ENCODE results near the gene BICD2. TPM values are rescaled to one million over a fixed set of nuclear protein-coding genes. Genes with fewer than 3 reads are reported as not detected.

BICD2 gene
- total RNA-seq, 1 donor from 2014 or later: 48.2 TPM

DNA sequence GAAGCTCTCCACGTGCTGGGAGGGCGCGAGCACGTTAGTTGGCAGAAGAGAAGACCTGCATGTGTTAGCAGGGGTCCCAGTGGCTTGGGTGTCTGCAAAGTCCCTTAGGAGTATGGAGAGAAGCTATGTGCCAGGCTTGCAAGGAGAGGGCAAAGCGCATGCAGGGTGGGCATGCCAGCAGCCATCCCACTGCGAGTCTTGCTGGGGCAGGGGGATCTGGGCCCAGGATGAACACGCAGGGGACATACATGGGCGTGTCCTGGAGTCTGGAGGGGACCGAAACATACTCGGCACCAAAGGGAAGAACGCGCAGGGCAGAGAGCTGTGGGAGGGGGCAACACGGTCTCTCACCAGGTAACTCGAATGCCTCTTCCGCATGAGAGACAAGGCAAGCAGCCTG lies 51.1 kb downstream of the BICD2 start:
- peaks cover 39% of the 10 kb centered on the region for H4K20me1 ChIP-seq (ENCODE audit: insufficient read depth, low read length)
- no peaks in the 10 kb centered on the region for H3K9me3 ChIP-seq (ENCODE audit: insufficient read depth, low read depth, low read length)
- peaks cover 20% of the 10 kb centered on the region for H3K36me3 Mint-ChIP-seq (ENCODE audit: low read depth, unreplicated experiment)
- no peaks in the 10 kb centered on the region for H3K79me2 ChIP-seq (ENCODE audit: insufficient read depth, low read length)
- H3K27me3 Mint-ChIP-seq (ENCODE audit: low read depth, unreplicated experiment): no peaks in the 10 kb centered on the region
- no peak overlapping the region for H3K9ac ChIP-seq (ENCODE audit: low read length)
- peaks cover 24% of the 10 kb centered on the region for H3K36me3 ChIP-seq (ENCODE audit: insufficient read depth, low read length)
- no peaks in the 10 kb centered on the region for H3K4me1 ChIP-seq (ENCODE audit: insufficient read depth, low read length)
- H3K4me3 ChIP-seq (ENCODE audit: insufficient read depth, low read depth, low read length): no peak overlapping the region
- TF ChIP-seq EZH2 (IDR thresholded peaks at IDR 0.05; ENCODE audit: insufficient read depth, low read length): no peak
- TF ChIP-seq, protein P1, sequence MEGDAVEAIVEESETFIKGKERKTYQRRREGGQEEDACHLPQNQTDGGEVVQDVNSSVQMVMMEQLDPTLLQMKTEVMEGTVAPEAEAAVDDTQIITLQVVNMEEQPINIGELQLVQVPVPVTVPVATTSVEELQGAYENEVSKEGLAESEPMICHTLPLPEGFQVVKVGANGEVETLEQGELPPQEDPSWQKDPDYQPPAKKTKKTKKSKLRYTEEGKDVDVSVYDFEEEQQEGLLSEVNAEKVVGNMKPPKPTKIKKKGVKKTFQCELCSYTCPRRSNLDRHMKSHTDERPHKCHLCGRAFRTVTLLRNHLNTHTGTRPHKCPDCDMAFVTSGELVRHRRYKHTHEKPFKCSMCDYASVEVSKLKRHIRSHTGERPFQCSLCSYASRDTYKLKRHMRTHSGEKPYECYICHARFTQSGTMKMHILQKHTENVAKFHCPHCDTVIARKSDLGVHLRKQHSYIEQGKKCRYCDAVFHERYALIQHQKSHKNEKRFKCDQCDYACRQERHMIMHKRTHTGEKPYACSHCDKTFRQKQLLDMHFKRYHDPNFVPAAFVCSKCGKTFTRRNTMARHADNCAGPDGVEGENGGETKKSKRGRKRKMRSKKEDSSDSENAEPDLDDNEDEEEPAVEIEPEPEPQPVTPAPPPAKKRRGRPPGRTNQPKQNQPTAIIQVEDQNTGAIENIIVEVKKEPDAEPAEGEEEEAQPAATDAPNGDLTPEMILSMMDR (IDR thresholded peaks at IDR 0.05; ENCODE audit: insufficient read depth, low read depth, low read length): no peak
- H3K4me3 Mint-ChIP-seq (ENCODE audit: unreplicated experiment): no peak overlapping the region
- peak overlapping the region; percentile 62 for H3K27ac Mint-ChIP-seq (ENCODE audit: unreplicated experiment)
- peaks cover 8% of the 10 kb centered on the region for H3K4me1 Mint-ChIP-seq (ENCODE audit: low read depth, unreplicated experiment)
- no peak for DNase-seq (ENCODE audit: low read depth)
- H3K27ac ChIP-seq (ENCODE audit: low read depth, low read length): no peak overlapping the region
- no peak overlapping the region for H2AFZ ChIP-seq (ENCODE audit: low read depth, low read length)
- no peaks in the 10 kb centered on the region for H3K9me3 Mint-ChIP-seq (ENCODE audit: unreplicated experiment)
- no peaks in the 10 kb centered on the region for H3K27me3 ChIP-seq (ENCODE audit: insufficient read depth, low read length)
- no peak for FAIRE-seq
- no peak overlapping the region for H3K4me2 ChIP-seq (ENCODE audit: low read length)

DNA sequence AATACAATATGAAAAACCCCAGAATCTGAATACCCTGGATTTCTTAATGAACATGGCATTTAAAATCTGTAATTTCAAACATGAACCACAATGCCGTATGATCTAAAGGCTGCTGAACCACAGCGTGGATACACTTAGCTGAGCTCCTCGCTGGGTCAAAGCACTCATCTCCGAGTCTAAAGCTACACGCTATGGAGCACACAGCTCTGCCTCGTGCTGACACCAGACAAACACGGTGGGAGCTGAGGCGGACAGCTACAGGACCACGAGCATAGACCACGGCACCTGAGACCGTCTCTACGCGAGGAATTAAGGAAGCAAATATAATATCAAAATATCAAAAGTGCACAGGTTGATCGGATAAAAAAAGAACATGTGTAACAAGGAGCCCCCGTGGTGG lies 51.9 kb downstream of the BICD2 start:
- Histone ChIP-seq H3K4me3 (ENCODE audit: insufficient read depth, low read depth, low read length) (no peak overlapping the region), H3K4me2 (ENCODE audit: low read length) (no peak overlapping the region), H3K36me3 (ENCODE audit: insufficient read depth, low read length) (peaks cover 24% of the 10 kb centered on the region), H3K79me2 (ENCODE audit: insufficient read depth, low read length) (no peaks in the 10 kb centered on the region), H2AFZ (ENCODE audit: low read depth, low read length) (no peak overlapping the region), H3K27me3 (ENCODE audit: insufficient read depth, low read length) (no peaks in the 10 kb centered on the region), H3K9me3 (ENCODE audit: insufficient read depth, low read depth, low read length) (no peaks in the 10 kb centered on the region), H4K20me1 (ENCODE audit: insufficient read depth, low read length) (peaks cover 35% of the 10 kb centered on the region), H3K9ac (ENCODE audit: low read length) (no peak overlapping the region), H3K27ac (ENCODE audit: low read depth, low read length) (no peak overlapping the region), H3K4me1 (ENCODE audit: insufficient read depth, low read length) (no peaks in the 10 kb centered on the region)
- no peak overlapping the region for H3K4me3 Mint-ChIP-seq (ENCODE audit: unreplicated experiment)
- no peaks in the 10 kb centered on the region for H3K27me3 Mint-ChIP-seq (ENCODE audit: low read depth, unreplicated experiment)
- peaks cover 8% of the 10 kb centered on the region for H3K4me1 Mint-ChIP-seq (ENCODE audit: low read depth, unreplicated experiment)
- no peak overlapping the region for H3K27ac Mint-ChIP-seq (ENCODE audit: unreplicated experiment)
- peaks cover 20% of the 10 kb centered on the region for H3K36me3 Mint-ChIP-seq (ENCODE audit: low read depth, unreplicated experiment)
- H3K9me3 Mint-ChIP-seq (ENCODE audit: unreplicated experiment): no peaks in the 10 kb centered on the region
- no peak for FAIRE-seq
- TF ChIP-seq, protein P1 (IDR thresholded peaks at IDR 0.05; ENCODE audit: insufficient read depth, low read depth, low read length): no peak
- DNase-seq (ENCODE audit: low read depth): no peak

DNA sequence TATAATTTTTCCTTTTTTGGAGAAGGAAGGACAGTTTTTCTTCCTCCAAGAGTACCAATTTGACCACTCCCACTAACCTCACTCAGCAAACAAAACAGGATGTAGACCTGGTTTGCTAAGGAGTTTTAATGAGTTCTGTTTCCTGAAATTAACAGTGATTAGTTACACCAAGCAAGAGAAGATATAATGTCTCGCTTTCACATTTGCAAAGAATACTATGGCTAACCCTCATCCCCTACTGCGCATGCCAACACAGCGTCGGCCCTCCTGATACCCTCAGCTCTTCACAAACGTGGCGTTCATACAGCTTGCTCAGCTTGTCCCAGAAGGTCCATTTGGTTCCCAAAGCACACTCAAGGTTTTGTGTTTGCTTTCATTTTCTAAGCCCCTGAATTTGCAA lies 52.8 kb downstream of the BICD2 start:
- no peaks in the 10 kb centered on the region for H3K27me3 Mint-ChIP-seq (ENCODE audit: low read depth, unreplicated experiment)
- no peak overlapping the region for H3K27ac Mint-ChIP-seq (ENCODE audit: unreplicated experiment)
- H3K4me3 Mint-ChIP-seq (ENCODE audit: unreplicated experiment): no peak overlapping the region
- no peaks in the 10 kb centered on the region for H3K27me3 ChIP-seq (ENCODE audit: insufficient read depth, low read length)
- peaks cover 24% of the 10 kb centered on the region for H3K36me3 Mint-ChIP-seq (ENCODE audit: low read depth, unreplicated experiment)
- H3K4me1 Mint-ChIP-seq (ENCODE audit: low read depth, unreplicated experiment): peaks cover 8% of the 10 kb centered on the region
- no peak overlapping the region for H3K27ac ChIP-seq (ENCODE audit: low read depth, low read length)
- FAIRE-seq (no peak), DNase-seq (ENCODE audit: low read depth) (no peak)
- H3K9ac ChIP-seq (ENCODE audit: low read length): no peak overlapping the region
- H3K4me2 ChIP-seq (ENCODE audit: low read length): no peak overlapping the region
- H3K4me3 ChIP-seq (ENCODE audit: insufficient read depth, low read depth, low read length): no peak overlapping the region
- H3K9me3 ChIP-seq (ENCODE audit: insufficient read depth, low read depth, low read length): no peaks in the 10 kb centered on the region
- no peaks in the 10 kb centered on the region for H3K4me1 ChIP-seq (ENCODE audit: insufficient read depth, low read length)
- peaks cover 24% of the 10 kb centered on the region for H3K36me3 ChIP-seq (ENCODE audit: insufficient read depth, low read length)
- H2AFZ ChIP-seq (ENCODE audit: low read depth, low read length): no peak overlapping the region
- no peaks in the 10 kb centered on the region for H3K9me3 Mint-ChIP-seq (ENCODE audit: unreplicated experiment)
- H4K20me1 ChIP-seq (ENCODE audit: insufficient read depth, low read length): peaks cover 26% of the 10 kb centered on the region
- TF ChIP-seq, protein P1 (IDR thresholded peaks at IDR 0.05; ENCODE audit: insufficient read depth, low read depth, low read length): no peak
- no peak for TF ChIP-seq EZH2 (IDR thresholded peaks at IDR 0.05; ENCODE audit: insufficient read depth, low read length)
- peaks cover 2% of the 10 kb centered on the region for H3K79me2 ChIP-seq (ENCODE audit: insufficient read depth, low read length)
